HEK293 (cell line): ENCODE measurements around the gene BTK.

Experiments
- CTCF ChIA-PET: fragments of 350-600 bp; formaldehyde crosslinking; extraction: SDS; loops from one replicate; lab custom pipeline; 2021; ENCODE audit warnings: antibody characterized with exemption; lab: Yijun Ruan, JAX
- POLR2A ChIA-PET: fragments of 300-600 bp; formaldehyde crosslinking; extraction: SDS; loops from one replicate; lab custom pipeline; 2020; ENCODE audit warnings: antibody characterized with exemption, inconsistent platforms; lab: Yijun Ruan, JAX
- H3K27ac ChIP-seq: fragments of 200-500 bp; sonication (Bioruptor generic); 2 replicates; pipeline ENCODE4 v1.5.1; 2014; ENCODE audit warnings: low read depth, low read length, control low read depth, inconsistent platforms; ENCODE audit errors: extremely low read depth
- H3K36me3 ChIP-seq, 2 experiments: fragments of 200-500 bp in 1 of 2; sonication (Bioruptor generic) in 1 of 2; 1 replicate in 1 of 2; 2 replicates in 1 of 2; pipeline ENCODE4 v1.5.1; 2014 to 2017; ENCODE audit warnings: inconsistent platforms in 2 of 2, low read length in 2 of 2; ENCODE audit not compliant: control insufficient read depth in 2 of 2, insufficient read depth in 1 of 2
- H3K4me1 ChIP-seq: fragments of 200-500 bp; sonication (Bioruptor generic); 2 replicates; pipeline ENCODE4 v1.5.1; 2014; ENCODE audit warnings: mild to moderate bottlenecking, low read length, inconsistent platforms; ENCODE audit not compliant: control insufficient read depth, insufficient read depth
- H3K4me3 ChIP-seq: 2 replicates; pipeline ENCODE4 v1.5.1; 2011; ENCODE audit warnings: low read depth, mild to moderate bottlenecking, control low read depth, low read length, moderate library complexity
- H3K9me3 ChIP-seq: fragments of 200-500 bp; sonication (Bioruptor generic); 2 replicates; pipeline ENCODE4 v1.5.1; 2014; ENCODE audit warnings: low read depth, low read length, inconsistent platforms; ENCODE audit not compliant: control insufficient read depth, insufficient read depth
- GFI1B ChIP-seq: fragments of 450-650 bp; formaldehyde crosslinking; IDR thresholded peaks from 2 replicates; pipeline ENCODE4 v1.5.1; 2016; ENCODE audit warnings: missing biosample characterization, missing genetic modification characterization
- INSM2 ChIP-seq: fragments of 450-650 bp; formaldehyde crosslinking; IDR thresholded peaks from 2 replicates; pipeline ENCODE4 v1.5.1; 2016; ENCODE audit warnings: missing biosample characterization, missing genetic modification characterization
- KLF1 ChIP-seq: fragments of 450-650 bp; formaldehyde crosslinking; IDR thresholded peaks from 2 replicates; pipeline ENCODE4 v1.5.1; 2016; ENCODE audit warnings: missing biosample characterization, missing genetic modification characterization
- KLF10 ChIP-seq: fragments of 450-650 bp; IDR thresholded peaks from 2 replicates; pipeline ENCODE4 v1.5.1; 2018; ENCODE audit warnings: missing biosample characterization, mild to moderate bottlenecking, missing genetic modification characterization
- KLF7 ChIP-seq: fragments of 450-650 bp; formaldehyde crosslinking; IDR thresholded peaks from 2 replicates; pipeline ENCODE4 v1.5.1; 2016; ENCODE audit warnings: missing biosample characterization, missing genetic modification characterization, borderline replicate concordance
- KLF9 ChIP-seq: fragments of 450-650 bp; formaldehyde crosslinking; IDR thresholded peaks from 2 replicates; pipeline ENCODE4 v1.5.1; 2016; ENCODE audit warnings: missing biosample characterization, missing genetic modification characterization, low read depth
- PRDM6 ChIP-seq: fragments of 450-650 bp; formaldehyde crosslinking; IDR thresholded peaks from 2 replicates; pipeline ENCODE4 v1.5.1; 2017; ENCODE audit warnings: missing biosample characterization, missing genetic modification characterization
- RBAK ChIP-seq: fragments of 450-650 bp; formaldehyde crosslinking; IDR thresholded peaks from 2 replicates; pipeline ENCODE4 v1.5.1; 2016; ENCODE audit warnings: missing biosample characterization, missing genetic modification characterization
- SALL2 ChIP-seq: fragments of 450-650 bp; formaldehyde crosslinking; IDR thresholded peaks from 2 replicates; pipeline ENCODE4 v1.5.0; 2017; ENCODE audit warnings: missing biosample characterization, mild to moderate bottlenecking, missing genetic modification characterization, borderline replicate concordance
- ZBTB17 ChIP-seq: fragments of 450-650 bp; formaldehyde crosslinking; IDR thresholded peaks from 2 replicates; pipeline ENCODE4 v1.5.1; 2016; ENCODE audit warnings: missing biosample characterization, missing genetic modification characterization
- ZBTB20 ChIP-seq: fragments of 450-650 bp; formaldehyde crosslinking; IDR thresholded peaks from 2 replicates; pipeline ENCODE4 v1.5.1; 2016; ENCODE audit warnings: missing biosample characterization, missing genetic modification characterization
- ZBTB21 ChIP-seq: fragments of 450-650 bp; formaldehyde crosslinking; IDR thresholded peaks from 2 replicates; pipeline ENCODE4 v1.5.1; 2017; ENCODE audit warnings: missing biosample characterization, missing genetic modification characterization
- ZBTB48 ChIP-seq: fragments of 450-650 bp; formaldehyde crosslinking; IDR thresholded peaks from 2 replicates; pipeline ENCODE4 v1.5.1; 2016; ENCODE audit warnings: missing biosample characterization, missing genetic modification characterization
- ZNF121 ChIP-seq: fragments of 450-650 bp; formaldehyde crosslinking; IDR thresholded peaks from 2 replicates; pipeline ENCODE4 v1.5.1; 2016; ENCODE audit warnings: missing biosample characterization, missing genetic modification characterization
- ZNF155 ChIP-seq: fragments of 450-650 bp; formaldehyde crosslinking; IDR thresholded peaks from 2 replicates; pipeline ENCODE4 v1.5.1; 2016; ENCODE audit warnings: missing biosample characterization, missing genetic modification characterization
- ZNF16 ChIP-seq: fragments of 450-650 bp; formaldehyde crosslinking; IDR thresholded peaks from 2 replicates; pipeline ENCODE4 v1.5.1; 2016; ENCODE audit warnings: low read depth, missing biosample characterization, missing genetic modification characterization
- ZNF175 ChIP-seq: fragments of 450-650 bp; formaldehyde crosslinking; IDR thresholded peaks from 2 replicates; pipeline ENCODE4 v1.5.1; 2016; ENCODE audit warnings: missing biosample characterization, missing genetic modification characterization
- ZNF23 ChIP-seq: fragments of 450-650 bp; formaldehyde crosslinking; IDR thresholded peaks from 2 replicates; pipeline ENCODE4 v1.5.1; 2016; ENCODE audit warnings: missing biosample characterization, missing genetic modification characterization, borderline replicate concordance
- ZNF239 ChIP-seq: fragments of 450-650 bp; formaldehyde crosslinking; IDR thresholded peaks from 2 replicates; pipeline ENCODE4 v1.5.1; 2016; ENCODE audit warnings: missing biosample characterization, missing genetic modification characterization
- ZNF280C ChIP-seq: fragments of 450-650 bp; formaldehyde crosslinking; IDR thresholded peaks from 2 replicates; pipeline ENCODE4 v1.5.1; 2016; ENCODE audit warnings: missing biosample characterization, missing genetic modification characterization
- ZNF311 ChIP-seq: fragments of 450-650 bp; formaldehyde crosslinking; IDR thresholded peaks from 2 replicates; pipeline ENCODE4 v1.5.1; 2017; ENCODE audit warnings: missing biosample characterization, missing genetic modification characterization, borderline replicate concordance
- ZNF37A ChIP-seq: fragments of 450-650 bp; IDR thresholded peaks from 2 replicates; pipeline ENCODE4 v1.5.1; 2018; ENCODE audit warnings: missing biosample characterization, missing genetic modification characterization
- ZNF391 ChIP-seq: fragments of 450-650 bp; formaldehyde crosslinking; IDR thresholded peaks from 2 replicates; pipeline ENCODE4 v1.5.1; 2016; ENCODE audit warnings: low read depth, missing biosample characterization, missing genetic modification characterization, borderline replicate concordance
- ZNF521 ChIP-seq: fragments of 450-650 bp; formaldehyde crosslinking; IDR thresholded peaks from 2 replicates; pipeline ENCODE4 v1.5.1; 2017; ENCODE audit warnings: missing biosample characterization, mild to moderate bottlenecking, missing genetic modification characterization
- ZNF558 ChIP-seq: fragments of 450-650 bp; formaldehyde crosslinking; IDR thresholded peaks from 2 replicates; pipeline ENCODE4 v1.5.1; 2016; ENCODE audit warnings: missing biosample characterization, missing genetic modification characterization
- ZNF624 ChIP-seq: fragments of 450-650 bp; formaldehyde crosslinking; IDR thresholded peaks from 2 replicates; pipeline ENCODE4 v1.5.1; 2017; ENCODE audit warnings: missing biosample characterization, missing genetic modification characterization
- ZNF658 ChIP-seq: fragments of 450-650 bp; formaldehyde crosslinking; IDR thresholded peaks from 2 replicates; pipeline ENCODE4; 2016; ENCODE audit warnings: missing biosample characterization, missing genetic modification characterization
- ZNF776 ChIP-seq: fragments of 450-650 bp; formaldehyde crosslinking; IDR thresholded peaks from 2 replicates; pipeline ENCODE4 v1.5.0; 2017; ENCODE audit warnings: missing biosample characterization, missing genetic modification characterization, borderline replicate concordance
- ZNF785 ChIP-seq: fragments of 450-650 bp; formaldehyde crosslinking; IDR thresholded peaks from 2 replicates; pipeline ENCODE4 v1.5.1; 2016; ENCODE audit warnings: missing biosample characterization, missing genetic modification characterization
- ZSCAN30 ChIP-seq: fragments of 450-650 bp; IDR thresholded peaks from 2 replicates; pipeline ENCODE4 v1.5.1; 2018; ENCODE audit warnings: missing biosample characterization, mild to moderate bottlenecking, missing genetic modification characterization, moderate library complexity

BTK gene

GRCh38 chrX:101419489-101419888 is 33.5 kb upstream of the BTK start (continued):
- TF ChIP-seq PRDM6 (tag by site-specific recombination) (no peak), KLF7 (no peak)
- TF ChIP-seq, all 188 proteins: peak for 0

GRCh38 chrX:101417981-101418841 is 32.2 kb upstream of the BTK start:
- no peaks in the 10 kb centered on the region for H3K9me3 ChIP-seq
- 0 out of 2 replicates have a peak, but pooled peaks cover 2% of the 10 kb centered on the region for H3K4me1 ChIP-seq
- CTCF ChIA-PET, result interaction anchor here (0.5 to 5.0 kb wide), 6 partner anchors 9 to 386 kb away, joined by 3 to 28 read pairs (median 4); no protein-coding TSS in a partner anchor
- peak overlapping the region; percentile 51 for H3K4me3 ChIP-seq
- H3K27ac ChIP-seq, result peak overlapping the region; percentile 72
- POLR2A ChIA-PET, result interaction anchor here (0.6 to 1.4 kb wide), 5 partner anchors 11 to 28 kb away, joined by 3 to 5 read pairs (median 4); partner anchors contain the start of genes GLA, HNRNPH2 and RPL36A
- peaks cover 0 to 9% of the 10 kb centered on the region in 2 experiments; a peak in 2 of 3 replicates for H3K36me3 ChIP-seq
- TF ChIP-seq ZNF280C, result no peak
- TF ChIP-seq ZNF658 (tag by site-specific recombination), result no peak
- no peak for TF ChIP-seq ZNF391 (tag by site-specific recombination)
- TF ChIP-seq PRDM6 (tag by site-specific recombination), result no peak
- no peak for TF ChIP-seq ZNF785
- TF ChIP-seq RBAK (tag by site-specific recombination), result no peak
- TF ChIP-seq ZNF311 (tag by site-specific recombination), result no peak
- no peak for TF ChIP-seq ZNF155 (tag by site-specific recombination)
- TF ChIP-seq KLF1 (tag by site-specific recombination), result no peak
- TF ChIP-seq KLF10 (tag by site-specific recombination), result no peak
- TF ChIP-seq ZBTB17, result no peak
- TF ChIP-seq ZNF239 (tag by site-specific recombination), result no peak
- TF ChIP-seq ZNF121 (tag by site-specific recombination), result no peak
- no peak for TF ChIP-seq ZBTB21 (tag by site-specific recombination)
- TF ChIP-seq ZBTB48 (tag by site-specific recombination), result peak; percentile 61; the same call in 1 of the 2 replicates
- TF ChIP-seq SALL2 (tag by site-specific recombination), result no peak
- 0 out of 2 replicates have a peak, but pooled peaks have one; percentile 24 for TF ChIP-seq KLF9 (tag by site-specific recombination)
- TF ChIP-seq ZNF37A (tag by site-specific recombination), result no peak
- no peak for TF ChIP-seq ZNF175 (tag by site-specific recombination)
- TF ChIP-seq ZNF16 (tag by site-specific recombination), result no peak
- TF ChIP-seq ZNF776 (tag by site-specific recombination), result no peak
- TF ChIP-seq ZNF23 (tag by site-specific recombination), result no peak
- TF ChIP-seq INSM2 (tag by site-specific recombination), result peak; percentile 9; the same call in 1 of the 2 replicates
- no peak for TF ChIP-seq GFI1B
- no peak for TF ChIP-seq ZNF521 (tag by site-specific recombination)
- TF ChIP-seq ZBTB20, result peak; percentile 56; the same call in 1 of the 2 replicates
- no peak for TF ChIP-seq ZSCAN30 (tag by site-specific recombination)
- no peak for TF ChIP-seq ZNF624 (tag by site-specific recombination)
- no peak for TF ChIP-seq ZNF558 (tag by site-specific recombination)
